Left lung (tissue), 10 donors: ENCODE data around the gene MADD. TPM values are rescaled to one million over a fixed set of nuclear protein-coding genes. Genes with fewer than 3 reads are reported as not detected.

ENCODE experiments used
- ATAC-seq: fragments of 200-7000 bp; cut with Tn5 transposase; one replicate; pipeline ENCODE4 v1.9.1; 2020; ENCODE audit warnings: moderate library complexity
- DNase-seq, 4 donors: peaks; one replicate each; pipeline ENCODE4 v3.0.0-alpha.2; 2013 to 2020
- H3K27ac ChIP-seq, 2 donors: fragments of 200-600 bp; sonication (generic) in 1 of 2; one replicate each; pipeline versions ENCODE4 v1.5.0 to v1.8.0; 2020 to 2021
- H3K27me3 ChIP-seq, 2 donors: fragments of 200-600 bp; sonication (generic) in 1 of 2; one replicate each; pipeline versions ENCODE4 v1.5.0 to v1.8.0; 2020 to 2021
- H3K36me3 ChIP-seq, 2 donors: fragments of 200-600 bp; sonication (generic) in 1 of 2; one replicate each; pipeline versions ENCODE4 v1.5.0 to v1.8.0; 2020 to 2021
- H3K4me1 ChIP-seq, 2 donors: fragments of 200-600 bp; one replicate each; pipeline ENCODE4 v1.8.0; 2021
- H3K4me3 ChIP-seq, 2 donors: fragments of 200-600 bp; sonication (generic) in 1 of 2; one replicate each; pipeline versions ENCODE4 v1.5.0 to v1.8.0; 2020 to 2021; ENCODE audit warnings: mild to moderate bottlenecking in 1 of 2
- H3K9me3 ChIP-seq, 2 donors: fragments of 200-600 bp; sonication (generic) in 1 of 2; one replicate each; pipeline versions ENCODE4 v1.5.0 to v1.8.0; 2020 to 2021
- intact Hi-C, 2 donors: fragments of 100-400 bp; cut with DNase I; formaldehyde crosslinking; loops; one replicate each; pipeline versions ENCODE4 v1.11.2 to v1.14.2; 2022
- polyA plus RNA-seq, 6 donors: library from polyadenylated mRNA; unstranded; fragments of 120-200 nt; gene quantifications; one replicate each; pipeline ENCODE4 v1.2.1, GENCODE V29; 2013; ENCODE audit not compliant: insufficient read length in 6 of 6
- total RNA-seq, 2 donors: library from RNA; stranded (reverse); fragmentation: NEBNext Ultra II Directional; extraction: Animal tissue kit (Norgen Biotek cat#: 25700); gene quantifications; one replicate each; pipeline ENCODE4 v1.2.1, GENCODE V29; 2021
- TF ChIP-seq, protein P1 (sequence below), 2 donors: fragments of 200-600 bp; sonication (generic) in 1 of 2; IDR thresholded peaks; one replicate each; pipeline versions ENCODE4 v1.5.0 to v1.8.0; 2021; ENCODE audit warnings: antibody characterized with exemption in 2 of 2
- donor health status: DM: no; HTN: yes; CAD: no.
- donor health status: DM: no; HTN: no; CAD: no.

The MADD gene
- total and polyA plus RNA-seq, 8 donors: 33.0 to 53.8 (median 51.9) TPM

- ATAC-seq (no peak), DNase-seq (no peak)
- H3K36me3 ChIP-seq: peaks cover 0 to 84% of the 10 kb centered on the region in 2 donors
- H3K9me3 ChIP-seq: no peaks in the 10 kb centered on the region
- peaks cover 4 to 57% of the 10 kb centered on the region in 2 donors for H3K4me1 ChIP-seq
- H3K4me3 ChIP-seq: no peak overlapping the region
- TF ChIP-seq, protein P1, sequence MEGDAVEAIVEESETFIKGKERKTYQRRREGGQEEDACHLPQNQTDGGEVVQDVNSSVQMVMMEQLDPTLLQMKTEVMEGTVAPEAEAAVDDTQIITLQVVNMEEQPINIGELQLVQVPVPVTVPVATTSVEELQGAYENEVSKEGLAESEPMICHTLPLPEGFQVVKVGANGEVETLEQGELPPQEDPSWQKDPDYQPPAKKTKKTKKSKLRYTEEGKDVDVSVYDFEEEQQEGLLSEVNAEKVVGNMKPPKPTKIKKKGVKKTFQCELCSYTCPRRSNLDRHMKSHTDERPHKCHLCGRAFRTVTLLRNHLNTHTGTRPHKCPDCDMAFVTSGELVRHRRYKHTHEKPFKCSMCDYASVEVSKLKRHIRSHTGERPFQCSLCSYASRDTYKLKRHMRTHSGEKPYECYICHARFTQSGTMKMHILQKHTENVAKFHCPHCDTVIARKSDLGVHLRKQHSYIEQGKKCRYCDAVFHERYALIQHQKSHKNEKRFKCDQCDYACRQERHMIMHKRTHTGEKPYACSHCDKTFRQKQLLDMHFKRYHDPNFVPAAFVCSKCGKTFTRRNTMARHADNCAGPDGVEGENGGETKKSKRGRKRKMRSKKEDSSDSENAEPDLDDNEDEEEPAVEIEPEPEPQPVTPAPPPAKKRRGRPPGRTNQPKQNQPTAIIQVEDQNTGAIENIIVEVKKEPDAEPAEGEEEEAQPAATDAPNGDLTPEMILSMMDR (IDR thresholded peaks at IDR 0.05): no peak
- H3K27me3 ChIP-seq: no peaks in the 10 kb centered on the region
- H3K27ac ChIP-seq: no peak overlapping the region
- intact Hi-C loops: loop anchor here in 1 of 2 donors (5.0 to 10.0 kb wide), 2 partner anchors 35 to 82 kb away; partner anchors contain the start of gene SLC39A13
Observed at GRCh38 chr11:47372422-47372821, 102.5 kb downstream of the MADD start.

DNA sequence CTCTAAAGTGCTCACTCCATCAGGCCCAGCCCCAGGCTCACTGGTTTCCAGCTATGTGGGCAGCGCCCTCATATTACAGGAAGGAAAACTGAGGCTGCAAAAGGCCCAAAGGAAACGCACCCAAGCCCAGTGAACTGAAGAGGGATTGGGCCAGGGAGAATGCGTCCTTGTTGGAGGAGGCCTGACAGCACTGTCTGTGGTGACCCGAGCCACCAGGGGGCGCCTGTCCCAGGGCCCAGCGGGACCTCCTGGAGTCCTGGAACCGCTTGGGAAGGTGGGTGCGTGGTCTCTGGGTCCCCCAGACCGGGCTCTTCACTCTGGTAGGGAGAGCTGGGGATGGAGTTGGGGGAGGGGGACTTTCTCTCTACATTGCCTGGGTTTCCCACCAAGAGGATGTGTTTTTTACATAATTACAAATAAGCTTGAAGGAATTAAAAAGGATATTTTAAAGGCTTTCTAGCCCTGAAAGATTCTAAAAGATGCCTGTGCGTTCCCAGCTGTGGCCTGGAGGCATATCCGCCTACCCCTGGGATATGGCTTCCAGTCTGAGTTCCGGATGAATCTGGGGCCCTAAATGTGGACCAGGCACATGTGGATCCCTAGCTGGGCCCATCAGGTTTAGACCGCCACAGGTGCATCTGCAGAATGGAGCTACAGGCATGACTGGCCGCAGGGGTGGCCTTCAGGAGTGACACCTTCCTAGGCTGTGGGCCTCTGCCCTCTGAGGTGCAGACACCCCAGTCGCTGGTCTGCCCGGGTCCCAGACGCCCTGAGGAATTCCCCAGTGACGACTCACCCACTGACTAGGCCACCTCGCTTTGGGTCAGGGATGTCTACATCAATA lies 104.2 kb downstream of the MADD start:
- TF ChIP-seq, protein P1 (IDR thresholded peaks at IDR 0.05): peak; percentile 88 to 94
- Histone ChIP-seq H3K27ac (peak overlapping the region in 1 of 2 donors; percentile 93), H3K4me3 (peak overlapping the region in 1 of 2 donors; percentile 67), H3K36me3 (peaks cover 0 to 68% of the 10 kb centered on the region in 2 donors), H3K4me1 (peaks cover 4 to 55% of the 10 kb centered on the region in 2 donors), H3K9me3 (no peaks in the 10 kb centered on the region), H3K27me3 (no peaks in the 10 kb centered on the region)
- DNase-seq (peak; percentile 63 to 97 (median 82)), ATAC-seq (peak; percentile 81)
- intact Hi-C loops: loop anchor here in 1 of 2 donors (5.0 to 10.0 kb wide), 2 partner anchors 33 to 81 kb away; partner anchors contain the start of gene SLC39A13

DNA sequence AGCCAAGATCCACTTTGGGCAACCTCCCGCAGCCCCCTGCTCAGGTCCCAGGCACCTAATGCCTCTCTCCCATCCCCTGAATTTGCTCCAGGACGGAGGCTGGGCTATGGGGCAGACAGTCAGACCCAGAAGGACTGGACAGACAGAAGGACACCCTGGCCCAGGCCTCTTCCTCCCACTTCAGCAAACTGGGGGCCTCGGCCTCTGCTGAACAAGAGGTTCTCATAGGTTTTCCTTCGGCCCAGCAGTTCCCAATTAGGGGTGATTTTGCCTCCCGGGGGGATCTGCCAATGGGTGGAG lies 104.7 kb downstream of the MADD start:
- Histone ChIP-seq H3K4me3 (peak overlapping the region in 1 of 2 donors; percentile 67), H3K9me3 (no peaks in the 10 kb centered on the region), H3K4me1 (peaks cover 0 to 55% of the 10 kb centered on the region in 2 donors), H3K27ac (peak overlapping the region in 1 of 2 donors; percentile 93), H3K36me3 (peaks cover 0 to 64% of the 10 kb centered on the region in 2 donors), H3K27me3 (no peaks in the 10 kb centered on the region)
- TF ChIP-seq, protein P1 (IDR thresholded peaks at IDR 0.05): no peak
- intact Hi-C loops: loop anchor here in 1 of 2 donors (5.0 to 10.0 kb wide), 2 partner anchors 33 to 80 kb away; partner anchors contain the start of gene SLC39A13
- ATAC-seq: no peak
- no peak for DNase-seq

DNA sequence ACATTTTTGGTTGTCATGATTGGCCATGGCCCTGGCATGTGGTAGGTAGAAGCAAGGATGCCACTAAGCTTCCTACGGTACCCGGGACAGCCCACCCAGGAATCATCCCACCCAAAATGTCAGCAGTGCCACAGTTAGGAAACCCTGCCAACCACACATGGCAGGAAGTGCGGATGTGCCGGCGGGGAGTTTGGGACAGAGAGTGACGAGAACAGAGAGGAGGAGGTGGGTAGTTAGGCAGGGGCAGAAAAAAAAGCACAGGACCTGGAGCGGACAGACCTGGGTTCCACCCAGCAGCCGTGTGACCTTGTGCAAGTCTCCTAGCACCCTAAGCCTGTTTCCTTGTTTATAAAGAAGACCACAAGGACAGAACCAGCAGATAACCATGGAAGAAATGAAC lies 105.1 kb downstream of the MADD start:
- intact Hi-C loops: loop anchor here in 1 of 2 donors (10.0 kb wide), 1 partner anchor 80 kb away; no protein-coding TSS in a partner anchor

More for the DNA sequence above, 105.1 kb downstream of the MADD start:
- Histone ChIP-seq H3K27ac (peak overlapping the region in 1 of 2 donors; percentile 93), H3K27me3 (no peaks in the 10 kb centered on the region), H3K36me3 (peaks cover 0 to 61% of the 10 kb centered on the region in 2 donors), H3K4me3 (peak overlapping the region in 1 of 2 donors; percentile 67), H3K4me1 (peaks cover 0 to 52% of the 10 kb centered on the region in 2 donors), H3K9me3 (no peaks in the 10 kb centered on the region)
- DNase-seq: no peak
- TF ChIP-seq, protein P1 (IDR thresholded peaks at IDR 0.05): no peak
- ATAC-seq: no peak
